ENCODE measurements around the gene DPP10.

The DPP10 gene

DNA sequence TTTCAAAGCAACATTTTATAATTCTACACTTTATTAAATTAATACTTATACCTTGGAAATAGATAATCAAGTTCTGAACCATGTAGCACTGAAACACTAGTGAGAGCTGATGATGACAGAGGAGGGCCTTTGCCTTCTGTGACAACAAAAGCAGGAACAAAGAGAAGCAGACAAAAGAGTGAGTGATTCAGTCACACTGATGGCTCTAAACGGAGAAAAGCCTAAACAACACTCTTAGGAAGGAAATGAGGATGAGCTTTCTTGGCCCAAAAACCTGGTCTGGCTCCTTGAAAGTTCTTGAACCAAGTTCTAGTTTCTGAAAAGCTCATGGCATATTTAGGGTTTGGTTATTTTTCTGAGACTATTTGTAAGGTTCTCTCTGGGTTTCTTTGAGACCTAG is 271.9 kb downstream of the DPP10 start:
- no peak for TF ChIP-seq FOXM1 (IDR thresholded peaks at IDR 0.05; ENCODE audit: borderline replicate concordance)
- no peak for TF ChIP-seq ARNT (IDR thresholded peaks at IDR 0.05)
- TF ChIP-seq FOXA1 (IDR thresholded peaks at IDR 0.05), result no peak
- no peak for TF ChIP-seq TARDBP (IDR thresholded peaks at IDR 0.05)
- no peak for TF ChIP-seq BHLHE40 (IDR thresholded peaks at IDR 0.05; ENCODE audit: borderline replicate concordance)
- no peak for TF ChIP-seq HDGF (IDR thresholded peaks at IDR 0.05; ENCODE audit: borderline replicate concordance)
- TF ChIP-seq, protein P1, sequence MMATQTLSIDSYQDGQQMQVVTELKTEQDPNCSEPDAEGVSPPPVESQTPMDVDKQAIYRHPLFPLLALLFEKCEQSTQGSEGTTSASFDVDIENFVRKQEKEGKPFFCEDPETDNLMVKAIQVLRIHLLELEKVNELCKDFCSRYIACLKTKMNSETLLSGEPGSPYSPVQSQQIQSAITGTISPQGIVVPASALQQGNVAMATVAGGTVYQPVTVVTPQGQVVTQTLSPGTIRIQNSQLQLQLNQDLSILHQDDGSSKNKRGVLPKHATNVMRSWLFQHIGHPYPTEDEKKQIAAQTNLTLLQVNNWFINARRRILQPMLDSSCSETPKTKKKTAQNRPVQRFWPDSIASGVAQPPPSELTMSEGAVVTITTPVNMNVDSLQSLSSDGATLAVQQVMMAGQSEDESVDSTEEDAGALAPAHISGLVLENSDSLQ (IDR thresholded peaks at IDR 0.05), result no peak
- TF ChIP-seq LEF1 (IDR thresholded peaks at IDR 0.05; ENCODE audit: borderline replicate concordance), result no peak
- TF ChIP-seq L3MBTL2 (conservative IDR thresholded peaks at IDR 0.05), result no peak
- no peak for TF ChIP-seq CTBP1 (IDR thresholded peaks at IDR 0.05; ENCODE audit: borderline replicate concordance)
- TF ChIP-seq SP1 (IDR thresholded peaks at IDR 0.05), result no peak
- no peak for TF ChIP-seq NFRKB (IDR thresholded peaks at IDR 0.05)
- POLR2A ChIA-PET, result no interaction called here
- no peak for DNase-seq (ENCODE audit: extremely low spot score)
- CTCF ChIA-PET, result no interaction called here

DNA sequence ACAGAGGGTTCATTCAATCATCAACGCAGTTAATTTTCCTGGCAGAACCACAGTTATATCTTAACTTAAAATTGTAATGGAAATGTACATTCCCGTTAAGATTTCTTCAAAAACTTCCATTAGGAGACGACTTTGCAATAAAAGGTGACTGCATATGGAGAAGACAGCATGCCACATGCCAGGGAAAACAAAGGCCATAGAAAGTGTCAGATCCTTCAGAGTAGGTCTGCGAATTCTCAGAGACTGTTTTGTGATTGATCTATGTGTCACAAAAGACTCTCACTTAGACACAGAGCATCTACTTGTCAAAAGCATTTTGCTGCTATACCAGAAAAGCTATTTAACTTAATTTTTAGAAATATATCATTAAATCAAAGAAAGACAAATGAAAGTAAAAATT is 274.6 kb downstream of the DPP10 start:
- TF ChIP-seq, protein P1 (IDR thresholded peaks at IDR 0.05), result no peak
- no peak for TF ChIP-seq FOXM1 (IDR thresholded peaks at IDR 0.05; ENCODE audit: borderline replicate concordance)
- TF ChIP-seq FOXK2 (IDR thresholded peaks at IDR 0.05), result no peak
- TF ChIP-seq NFRKB (IDR thresholded peaks at IDR 0.05), result no peak
- no peak for TF ChIP-seq BHLHE40 (IDR thresholded peaks at IDR 0.05; ENCODE audit: borderline replicate concordance)
- no peak for TF ChIP-seq SP1 (IDR thresholded peaks at IDR 0.05)
- TF ChIP-seq LEF1 (IDR thresholded peaks at IDR 0.05; ENCODE audit: borderline replicate concordance), result no peak
- ChIA-PET POLR2A (no interaction called here), CTCF (no interaction called here)
- no peak for DNase-seq (ENCODE audit: extremely low spot score)

DNA sequence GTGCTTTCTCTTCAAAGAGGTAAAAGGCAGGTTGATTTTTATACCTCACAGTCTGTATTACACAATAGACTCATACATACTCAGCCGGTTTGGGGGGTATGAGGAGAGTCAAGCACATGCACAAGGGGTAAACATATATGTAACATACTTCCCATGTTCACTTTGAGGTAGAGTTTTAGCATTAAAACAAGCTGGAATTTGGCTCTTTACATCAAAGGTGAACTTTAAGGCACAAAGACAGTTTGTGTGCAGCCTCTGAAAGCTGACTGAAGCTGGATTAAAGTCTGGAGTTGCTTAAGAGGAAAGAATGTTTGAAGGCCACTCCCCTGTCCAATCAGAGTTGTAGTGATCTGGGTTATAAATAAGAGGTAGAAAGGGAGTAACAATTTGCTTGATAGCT is 282.0 kb downstream of the DPP10 start:
- TF ChIP-seq ZNF384 (IDR thresholded peaks at IDR 0.05) (no peak), HDGF (IDR thresholded peaks at IDR 0.05; ENCODE audit: borderline replicate concordance) (no peak), L3MBTL2 (conservative IDR thresholded peaks at IDR 0.05) (no peak), FOXA1 (IDR thresholded peaks at IDR 0.05) (no peak)
- POLR2A ChIA-PET, result no interaction called here
- no peak for DNase-seq (ENCODE audit: extremely low spot score)
- CTCF ChIA-PET, result no interaction called here

GRCh38 chr2:114727012-114727411 is 284.6 kb downstream of the DPP10 start:
- no peak for DNase-seq (ENCODE audit: extremely low spot score)
- TF ChIP-seq SP1 (IDR thresholded peaks at IDR 0.05) (no peak), BHLHE40 (IDR thresholded peaks at IDR 0.05; ENCODE audit: borderline replicate concordance) (no peak), HDGF (IDR thresholded peaks at IDR 0.05; ENCODE audit: borderline replicate concordance) (no peak), ZNF384 (IDR thresholded peaks at IDR 0.05) (no peak), CTBP1 (IDR thresholded peaks at IDR 0.05; ENCODE audit: borderline replicate concordance) (no peak), LEF1 (IDR thresholded peaks at IDR 0.05; ENCODE audit: borderline replicate concordance) (no peak), L3MBTL2 (conservative IDR thresholded peaks at IDR 0.05) (no peak), FOXM1 (IDR thresholded peaks at IDR 0.05; ENCODE audit: borderline replicate concordance) (no peak), TARDBP (IDR thresholded peaks at IDR 0.05) (no peak), FOXA1 (IDR thresholded peaks at IDR 0.05) (no peak), FOXK2 (IDR thresholded peaks at IDR 0.05) (no peak)
- TF ChIP-seq, protein P1 (IDR thresholded peaks at IDR 0.05), result no peak
- ChIA-PET POLR2A (no interaction called here), CTCF (no interaction called here)

DNA sequence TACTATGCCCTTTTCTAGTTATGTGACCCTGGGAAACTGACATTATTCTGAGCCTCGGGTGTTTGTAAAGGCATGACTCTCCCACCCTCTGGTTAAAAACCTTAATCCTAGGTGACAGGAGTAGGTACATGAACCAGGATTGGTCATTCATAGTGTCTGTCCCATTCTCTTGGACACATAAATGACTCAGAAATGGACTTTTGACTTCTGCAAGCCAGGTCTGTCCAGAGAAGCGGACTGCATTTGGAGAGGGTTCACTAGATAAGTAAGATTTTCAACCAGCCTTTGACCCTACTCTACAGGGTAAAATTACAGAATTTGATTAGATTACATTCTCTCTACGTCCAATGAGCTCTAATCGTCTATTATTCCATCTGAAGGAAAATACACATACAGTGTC is 285.9 kb downstream of the DPP10 start:
- POLR2A ChIA-PET, result no interaction called here
- CTCF ChIA-PET, result no interaction called here
- TF ChIP-seq TARDBP (IDR thresholded peaks at IDR 0.05), result no peak
- no peak for TF ChIP-seq ARNT (IDR thresholded peaks at IDR 0.05)
- TF ChIP-seq CTBP1 (IDR thresholded peaks at IDR 0.05; ENCODE audit: borderline replicate concordance), result no peak
- TF ChIP-seq, protein P1 (IDR thresholded peaks at IDR 0.05), result no peak
- no peak for TF ChIP-seq LEF1 (IDR thresholded peaks at IDR 0.05; ENCODE audit: borderline replicate concordance)
- TF ChIP-seq FOXM1 (IDR thresholded peaks at IDR 0.05; ENCODE audit: borderline replicate concordance), result no peak
- TF ChIP-seq HDGF (IDR thresholded peaks at IDR 0.05; ENCODE audit: borderline replicate concordance), result no peak
- no peak for TF ChIP-seq SUZ12 (IDR thresholded peaks at IDR 0.05)
- TF ChIP-seq NFRKB (IDR thresholded peaks at IDR 0.05), result no peak
- TF ChIP-seq ELF4 (IDR thresholded peaks at IDR 0.05), result no peak
- no peak for TF ChIP-seq BHLHE40 (IDR thresholded peaks at IDR 0.05; ENCODE audit: borderline replicate concordance)
- no peak for TF ChIP-seq L3MBTL2 (conservative IDR thresholded peaks at IDR 0.05)
- no peak for TF ChIP-seq FOXA1 (IDR thresholded peaks at IDR 0.05)
- no peak for TF ChIP-seq SP1 (IDR thresholded peaks at IDR 0.05)
- no peak for TF ChIP-seq ZNF384 (IDR thresholded peaks at IDR 0.05)
- DNase-seq (ENCODE audit: extremely low spot score), result no peak

- ChIA-PET CTCF (no interaction called here), POLR2A (no interaction called here)
- TF ChIP-seq ARNT (IDR thresholded peaks at IDR 0.05) (no peak), HDGF (IDR thresholded peaks at IDR 0.05; ENCODE audit: borderline replicate concordance) (no peak), SP1 (IDR thresholded peaks at IDR 0.05) (no peak), ZNF384 (IDR thresholded peaks at IDR 0.05) (no peak), FOXA1 (IDR thresholded peaks at IDR 0.05) (no peak), BHLHE40 (IDR thresholded peaks at IDR 0.05; ENCODE audit: borderline replicate concordance) (no peak), LEF1 (IDR thresholded peaks at IDR 0.05; ENCODE audit: borderline replicate concordance) (no peak), TARDBP (IDR thresholded peaks at IDR 0.05) (no peak), NFRKB (IDR thresholded peaks at IDR 0.05) (no peak), L3MBTL2 (conservative IDR thresholded peaks at IDR 0.05) (no peak)
- no peak for DNase-seq (ENCODE audit: extremely low spot score)
These were observed 286.6 kb downstream of the DPP10 start for GRCh38 chr2:114729026-114729425.
